Hippocampal formation (tissue), 2 donors: ENCODE results near the gene OPRD1.

ENCODE experiments used
- DNase-seq, 2 donors: peaks; one replicate each; lab custom pipeline; 2025; lab: John Stamatoyannopoulos, UW

OPRD1 gene

DNA sequence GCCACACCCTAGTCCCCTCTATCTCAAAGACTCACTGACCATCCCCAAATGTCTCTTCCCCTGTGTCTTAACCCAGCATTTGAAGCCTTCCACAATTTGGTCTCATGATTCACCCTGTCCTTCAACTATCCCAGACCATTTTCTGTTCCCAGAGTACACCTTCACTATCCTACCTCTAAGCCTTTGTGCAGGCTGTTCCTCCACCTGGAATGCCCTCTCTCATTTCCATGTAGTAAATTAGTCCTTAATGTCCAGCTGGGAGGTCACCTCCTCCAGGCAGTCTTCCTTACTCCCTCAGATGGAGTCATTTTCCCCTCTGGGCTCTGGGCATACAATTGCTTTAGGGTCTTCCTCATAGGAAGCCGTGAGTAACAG is 71.3 kb downstream of the OPRD1 start:
- DNase-seq = no peak

DNA sequence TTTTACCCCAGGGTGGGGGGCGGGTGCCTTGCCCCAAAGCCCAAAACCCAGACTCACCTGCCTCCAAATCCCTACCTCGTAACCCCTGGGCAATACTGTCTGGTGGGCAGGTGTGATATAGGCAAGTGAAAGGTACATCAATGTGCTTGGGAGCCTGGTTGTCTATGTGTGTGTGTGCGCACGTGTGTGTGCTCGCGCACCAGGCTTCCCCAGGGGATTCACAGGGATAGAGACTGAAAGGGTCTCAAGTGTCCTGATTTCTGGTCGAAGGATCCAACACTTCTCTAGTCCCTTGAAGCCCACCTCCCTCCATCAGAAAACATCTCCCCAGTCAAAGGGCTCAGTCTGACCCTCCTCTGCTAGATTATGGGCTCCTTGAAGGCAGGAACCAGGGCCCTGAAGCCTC is 73.5 kb downstream of the OPRD1 start:
- no peak for DNase-seq

DNA sequence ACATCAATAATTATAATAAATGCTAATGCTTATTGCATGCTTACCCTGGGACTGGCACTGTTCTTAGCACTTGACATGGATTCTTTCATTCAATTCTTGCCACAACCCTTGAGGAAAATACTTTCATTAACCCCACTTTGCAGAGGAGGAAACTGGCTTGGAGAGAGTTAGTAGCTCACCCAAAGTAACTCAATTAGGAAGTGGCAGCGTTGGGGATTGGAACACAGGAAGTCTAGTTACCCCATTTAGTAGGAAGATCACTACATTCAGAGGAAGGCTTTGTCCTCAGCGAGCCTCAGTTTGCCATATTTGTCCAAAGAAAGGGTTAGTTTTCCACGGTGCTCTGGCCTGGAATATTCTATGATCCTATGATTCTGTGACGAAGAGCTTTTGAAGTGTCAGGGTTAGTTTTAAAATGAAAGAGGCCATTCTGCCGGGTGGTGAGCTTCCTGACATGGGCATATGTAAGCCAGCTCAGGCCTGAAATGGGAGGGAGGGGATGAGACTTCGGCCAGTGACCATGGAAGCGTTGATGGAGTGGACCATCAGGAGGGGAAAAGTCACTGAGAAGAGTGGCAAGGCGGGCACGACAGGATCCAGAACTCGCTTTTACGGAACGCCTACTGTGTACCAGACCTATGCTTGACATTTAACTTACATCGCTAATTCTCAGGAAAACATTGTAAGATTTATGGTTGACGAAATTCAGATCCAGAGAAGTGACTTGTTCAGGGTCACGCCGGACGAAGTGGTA is 74.2 kb downstream of the OPRD1 start:
- DNase-seq = no peak

- DNase-seq = peak; percentile 39 to 42
These were observed 74.9 kb downstream of the OPRD1 start for GRCh38 chr1:28886731-28887418.

DNA sequence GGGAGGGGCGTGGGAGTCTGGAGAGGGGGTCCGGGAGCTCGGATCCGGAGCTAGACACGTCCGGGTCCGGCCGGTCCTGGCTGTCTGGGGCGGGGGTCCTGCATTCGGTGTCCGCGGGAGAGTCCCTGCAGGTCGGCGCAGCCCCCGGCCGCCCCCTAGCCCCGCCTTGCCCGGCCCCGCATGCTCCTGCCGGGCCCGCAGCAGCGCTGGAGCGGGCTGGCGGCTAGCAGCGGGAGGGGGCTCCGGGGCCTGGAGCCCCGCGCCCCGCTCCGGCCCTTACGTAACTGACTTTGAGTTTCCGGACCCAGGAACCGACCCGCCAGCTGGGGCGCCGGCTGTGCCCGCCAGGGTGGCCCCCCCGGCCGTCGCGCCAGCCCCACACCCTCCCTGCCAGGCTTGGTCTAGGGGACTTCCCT is 75.5 kb downstream of the OPRD1 start:
- peak in 1 of 2 donors; percentile 7 for DNase-seq

DNA sequence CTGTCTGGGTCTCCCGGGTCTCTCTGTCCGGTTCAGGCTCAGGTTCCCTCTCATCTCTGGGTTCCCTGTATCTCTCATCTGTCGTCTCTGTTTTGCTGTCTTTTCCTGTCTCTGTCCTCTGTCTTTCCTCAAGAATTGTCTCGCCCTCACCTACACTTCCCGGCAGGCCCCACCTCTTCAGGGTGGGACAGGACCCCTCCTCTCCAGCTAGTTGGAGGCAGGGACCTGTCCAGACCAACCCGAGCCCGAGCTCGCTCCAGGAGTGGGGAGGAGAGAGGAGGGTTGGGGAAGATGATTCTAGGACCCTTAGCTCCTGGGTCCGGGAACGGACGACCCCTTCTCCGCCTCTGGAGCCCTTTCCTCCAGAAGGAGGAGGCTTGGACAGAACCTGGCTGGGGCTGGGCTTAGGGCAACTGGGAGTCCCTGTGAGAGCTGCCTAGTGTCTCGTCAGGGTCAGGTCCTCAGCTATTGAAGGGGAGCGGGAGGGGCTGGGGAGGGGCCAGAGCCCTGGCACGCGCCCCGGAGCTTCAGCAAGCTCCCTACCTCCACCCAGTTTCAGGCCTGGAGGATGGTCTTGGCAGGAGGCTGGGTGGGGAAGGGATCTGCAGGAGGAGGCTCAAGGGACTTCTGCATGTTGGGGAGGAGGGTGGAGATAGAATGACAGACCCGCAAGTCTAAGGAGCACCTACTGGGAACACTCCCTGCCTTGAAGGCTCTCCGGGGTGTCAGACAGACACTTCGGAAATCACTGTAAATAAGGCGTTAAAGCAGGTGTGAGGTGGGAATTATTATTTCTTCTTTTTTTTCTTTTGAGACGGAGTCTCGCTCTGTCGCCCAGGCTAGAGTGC is 76.1 kb downstream of the OPRD1 start:
- no peak for DNase-seq

DNA sequence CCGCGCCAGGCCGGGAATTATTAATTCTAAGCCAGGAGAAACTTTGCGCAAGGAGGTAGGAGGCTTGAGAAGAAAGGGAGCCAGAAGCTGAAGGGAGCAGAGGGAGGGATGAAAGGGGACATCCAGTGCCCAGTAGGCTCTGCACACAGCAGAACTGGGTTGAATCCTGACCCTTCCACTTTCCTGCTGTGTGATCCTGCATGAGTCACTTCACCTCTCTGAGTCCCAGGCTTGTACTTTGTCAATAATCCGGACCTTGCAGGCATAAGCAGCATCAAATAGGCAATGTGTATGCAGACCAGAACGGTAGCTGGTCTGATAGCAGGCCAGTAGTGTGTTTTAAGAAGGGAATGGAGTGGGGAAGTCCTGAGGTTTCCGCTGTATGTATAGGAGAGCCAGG is 76.9 kb downstream of the OPRD1 start:
- DNase-seq = no peak

DNA sequence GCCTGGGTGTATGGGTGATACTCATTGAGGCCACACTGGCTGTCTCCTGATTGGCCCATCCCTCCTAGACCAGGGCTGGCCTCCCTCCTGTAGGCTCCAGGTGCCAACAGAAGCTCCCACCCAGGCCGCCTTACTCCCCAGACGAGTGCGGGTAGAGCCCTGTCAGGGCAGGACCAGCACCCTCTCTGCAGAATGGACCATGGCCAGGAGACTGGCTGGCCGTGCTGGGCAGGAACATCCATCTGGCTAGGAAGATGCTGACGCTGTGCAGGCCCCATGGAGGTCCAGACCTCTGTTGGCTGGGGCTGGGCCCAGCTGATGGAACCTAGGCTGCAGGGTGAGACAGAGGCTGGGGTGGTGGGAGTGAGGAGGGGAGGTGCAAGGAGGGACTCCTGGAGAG is 77.4 kb downstream of the OPRD1 start:
- no peak for DNase-seq

DNA sequence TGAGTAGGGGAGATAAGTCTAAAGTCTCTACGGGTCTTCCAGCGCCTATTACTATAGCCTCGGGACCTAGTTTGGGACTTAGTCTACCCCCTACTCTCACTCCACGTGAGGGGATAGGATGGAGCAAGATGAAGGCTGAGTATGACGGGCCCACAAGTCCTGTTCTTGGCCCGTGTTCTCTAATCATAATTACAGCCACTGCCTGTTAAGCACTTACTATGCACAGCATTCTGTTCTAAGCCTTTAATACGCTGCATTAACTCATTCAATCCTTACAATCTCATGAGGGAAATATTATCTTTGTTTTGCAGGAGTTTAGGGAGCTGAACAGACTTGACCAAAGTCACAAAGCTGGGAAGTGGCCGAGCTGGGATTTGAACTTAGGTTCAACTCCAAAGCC is 78.5 kb downstream of the OPRD1 start:
- DNase-seq = no peak

DNA sequence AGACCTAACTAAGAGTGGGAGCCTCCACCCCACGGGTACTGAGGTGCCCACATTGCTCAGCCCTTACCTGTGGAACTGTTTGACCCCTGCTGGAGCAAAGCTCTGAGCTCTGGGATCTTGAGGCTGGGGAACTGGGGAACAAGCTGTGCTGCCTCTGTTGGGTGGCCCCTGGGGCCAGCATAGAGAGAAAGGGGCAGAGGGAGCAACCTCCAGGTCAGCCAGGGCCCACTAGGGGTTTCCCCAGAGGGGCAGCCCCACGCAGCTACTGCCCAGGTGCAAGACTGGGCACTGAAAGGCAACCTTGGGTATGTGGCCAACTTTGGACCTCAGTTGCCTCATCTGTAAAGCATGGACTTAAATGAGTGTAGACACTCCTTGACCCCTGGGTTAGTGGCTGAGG is 78.9 kb downstream of the OPRD1 start:
- DNase-seq = no peak

- DNase-seq = no peak
These were observed 79.3 kb downstream of the OPRD1 start for GRCh38 chr1:28891256-28891655.

- DNase-seq = no peak
These were observed 81.6 kb downstream of the OPRD1 start for GRCh38 chr1:28893403-28894102.

DNA sequence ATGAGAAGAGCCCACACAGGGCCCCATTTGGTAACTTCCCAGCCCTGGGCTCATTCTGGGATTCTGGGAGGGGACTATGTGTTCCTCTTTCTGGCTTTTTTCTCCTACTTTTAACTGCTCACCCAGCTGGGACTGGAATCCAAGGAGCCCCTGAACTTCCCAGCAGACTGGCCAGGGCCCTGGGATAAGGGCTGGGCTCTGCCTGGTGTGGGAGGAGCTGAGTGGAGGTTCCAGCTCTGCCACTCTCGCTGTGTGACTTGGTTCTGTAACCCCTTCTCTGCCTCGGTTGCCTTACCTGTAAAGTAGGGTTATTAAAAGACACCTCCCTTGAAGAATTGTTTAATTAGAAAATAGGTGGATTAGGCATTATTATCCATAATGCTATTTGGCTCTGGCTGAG is 82.8 kb downstream of the OPRD1 start:
- no peak for DNase-seq

DNA sequence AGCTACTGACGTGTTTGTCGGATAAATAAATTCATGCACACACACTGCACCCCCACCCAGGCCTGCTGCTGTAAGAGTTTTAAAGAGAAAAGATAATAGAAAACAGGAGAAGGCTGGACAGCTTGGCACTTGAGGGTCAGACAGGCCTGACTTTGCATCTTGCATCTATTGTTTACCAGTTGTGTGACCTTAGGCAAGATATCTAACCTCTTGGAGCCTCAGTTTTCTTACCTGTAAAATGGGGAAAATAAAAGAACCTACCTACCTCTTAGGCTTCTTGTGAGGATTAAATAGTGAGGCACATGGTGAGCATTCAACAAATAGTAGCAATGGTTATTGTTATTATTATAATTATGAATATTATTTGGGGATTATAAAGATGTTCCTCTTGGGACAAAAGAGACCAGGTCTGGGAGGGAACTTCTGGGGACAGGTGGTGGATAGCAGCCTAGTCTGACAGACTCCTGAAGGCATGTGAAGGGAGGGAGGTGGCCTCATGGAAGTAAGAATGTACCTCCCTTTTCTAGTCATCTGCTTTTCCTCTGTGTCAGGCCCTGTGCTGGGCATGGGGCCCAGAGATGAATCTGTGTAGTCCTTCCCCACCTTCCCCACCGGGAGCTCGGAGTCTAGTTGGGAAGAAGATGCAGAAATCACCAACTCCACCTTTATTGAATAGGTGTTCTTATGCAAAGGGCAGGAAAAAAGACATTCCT is 84.1 kb downstream of the OPRD1 start:
- DNase-seq = no peak

DNA sequence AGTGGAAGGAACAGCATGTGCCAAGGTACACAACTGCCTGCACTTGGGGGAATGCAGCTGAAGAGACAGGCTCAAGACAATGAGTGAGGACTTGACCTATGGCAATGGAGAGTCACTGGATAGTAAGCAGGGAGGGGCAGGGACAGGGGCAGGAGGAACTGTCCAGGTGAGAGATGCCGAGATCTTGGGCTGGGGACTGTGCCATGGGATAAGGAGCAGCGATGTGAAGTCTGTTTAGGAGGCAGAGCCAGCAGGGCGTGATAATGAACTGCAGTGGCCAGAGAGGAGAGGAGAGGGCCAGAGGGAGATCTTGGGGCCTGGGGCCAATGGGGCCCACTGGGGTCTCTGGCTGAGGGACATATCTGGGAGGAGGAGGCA is 84.6 kb downstream of the OPRD1 start:
- no peak for DNase-seq

DNA sequence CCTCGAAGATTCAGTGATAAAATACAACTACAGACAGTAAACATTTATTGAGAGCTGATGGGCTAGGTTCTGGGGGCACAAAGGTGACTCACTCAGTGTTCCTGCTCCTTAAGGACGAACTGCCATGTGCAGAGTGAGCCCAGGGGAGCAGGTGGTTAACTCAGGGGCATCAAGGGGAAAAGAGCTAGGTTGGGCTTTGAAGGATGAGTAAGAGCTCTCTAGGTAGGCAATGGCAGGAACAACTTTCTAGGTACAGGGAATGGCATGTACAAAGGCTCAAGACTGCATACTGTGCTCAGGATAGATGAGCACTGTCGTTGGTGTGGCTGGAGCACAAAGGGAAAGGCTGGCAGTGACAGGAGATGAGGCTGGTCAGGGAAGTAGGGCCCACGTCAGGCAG is 85.8 kb downstream of the OPRD1 start:
- no peak for DNase-seq

DNA sequence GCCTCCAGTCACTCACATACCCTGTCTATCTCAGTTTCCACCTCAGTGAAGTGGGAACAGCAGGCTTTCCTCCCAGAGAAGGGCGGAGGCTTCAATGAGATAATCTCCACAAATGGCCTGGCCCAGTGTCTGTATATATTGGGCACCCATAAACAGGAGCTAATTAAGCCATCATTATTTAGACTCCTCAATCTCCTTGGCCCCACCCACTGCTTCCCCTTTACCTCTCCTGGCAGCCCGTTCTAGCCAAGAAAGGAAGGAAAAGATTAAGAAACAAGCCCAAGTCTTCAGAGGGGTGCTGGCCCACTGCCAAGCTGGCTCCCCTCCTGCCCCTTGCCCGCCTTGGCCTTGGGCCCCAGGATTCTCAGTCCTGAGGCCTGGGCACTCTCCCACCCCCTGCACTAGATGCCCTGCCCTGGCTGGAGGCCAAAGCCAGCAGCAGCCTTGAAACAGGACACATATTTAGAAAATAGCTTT is 86.5 kb downstream of the OPRD1 start:
- DNase-seq = no peak

DNA sequence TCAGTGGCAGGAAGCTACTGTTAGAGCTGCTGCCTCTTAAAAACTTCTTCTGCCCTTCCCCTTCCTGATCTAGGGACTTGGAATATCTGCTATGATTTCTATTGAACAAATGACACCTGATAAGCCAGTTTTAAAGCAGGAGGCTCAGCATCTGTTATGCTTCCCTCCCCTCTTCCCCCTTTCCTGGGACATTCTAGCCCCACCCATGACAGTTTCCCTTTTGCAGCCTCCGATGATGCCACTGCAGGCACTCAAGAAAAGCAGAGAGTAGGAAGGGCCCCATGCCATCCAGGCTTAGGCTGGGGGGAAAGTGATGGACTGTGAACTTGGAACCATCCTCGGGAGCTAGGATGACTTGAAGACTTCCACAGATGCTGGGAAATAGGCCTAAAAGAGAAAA is 87.3 kb downstream of the OPRD1 start:
- no peak for DNase-seq

GRCh38 chr1:28900562-28900961 is 88.6 kb downstream of the OPRD1 start:
- no peak for DNase-seq

- DNase-seq = no peak
These were observed 90.8 kb downstream of the OPRD1 start for GRCh38 chr1:28902738-28903137.

DNA sequence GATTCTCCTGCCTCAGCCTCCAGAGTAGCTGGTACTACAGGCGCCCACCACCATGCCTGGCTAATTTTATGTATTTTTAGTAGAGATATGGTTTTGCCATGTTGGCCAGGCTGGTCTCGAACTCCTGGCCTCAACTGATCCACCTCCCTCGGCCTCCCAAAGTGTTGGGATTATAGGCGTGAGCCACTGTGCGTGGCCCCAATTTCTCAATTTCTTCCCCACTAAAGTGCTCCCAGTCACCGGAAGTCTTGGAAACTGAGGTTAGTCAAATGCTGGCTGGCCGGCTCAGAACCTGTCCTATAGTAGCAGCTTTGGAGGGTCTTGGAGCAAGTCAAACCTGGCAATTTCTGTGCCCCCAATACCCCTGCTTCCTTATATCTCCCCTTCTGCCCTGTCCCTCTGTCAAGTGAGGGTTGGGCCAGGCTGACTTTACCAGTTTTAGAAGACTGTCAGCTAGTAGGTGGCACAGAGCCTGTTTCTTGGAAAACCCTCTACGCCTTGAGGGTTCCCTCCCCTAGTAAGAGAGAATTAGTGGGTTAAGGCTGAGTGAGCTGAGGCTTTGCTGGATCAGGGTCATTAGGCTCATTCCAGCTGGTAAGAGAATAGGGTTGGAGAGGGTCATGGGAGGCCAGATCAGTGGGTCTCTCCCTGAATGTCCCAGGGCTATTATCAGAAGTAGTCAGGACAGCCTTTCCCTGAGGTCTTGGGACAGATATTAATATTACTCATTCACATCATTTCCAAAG is 94.1 kb downstream of the OPRD1 start:
- no peak for DNase-seq
